ENCODE data around the gene SUFU.

- TF ChIP-seq CTCF (IDR thresholded peaks at IDR 0.05) (peak in 1 of 6 experiments; percentile 4), POLR2A (IDR thresholded peaks at IDR 0.05) (peak in 2 of 4 donors; percentile 60 to 87)
Measured at GRCh38 chr10:102643336-102644065, 139.7 kb downstream of the SUFU start.

Measured in esophagus squamous epithelium (tissue), 4 donors.